HG03575 (cell line): ENCODE data around the gene ANKRD1.
"Not testable (repeated sequence)": the region's sequence is repeated elsewhere in the genome, so short reads cannot be mapped to it uniquely, and the experiment has no call there.

Source experiments
- ATAC-seq: cut with Tn5 transposase; IDR thresholded peaks from one replicate; pipeline ENCODE4 v1.9.1; 2021; ENCODE audit not compliant: unreplicated experiment, insufficient number of reproducible peaks, low FRiP score; ENCODE audit errors: extremely low read depth

Gene ANKRD1

DNA sequence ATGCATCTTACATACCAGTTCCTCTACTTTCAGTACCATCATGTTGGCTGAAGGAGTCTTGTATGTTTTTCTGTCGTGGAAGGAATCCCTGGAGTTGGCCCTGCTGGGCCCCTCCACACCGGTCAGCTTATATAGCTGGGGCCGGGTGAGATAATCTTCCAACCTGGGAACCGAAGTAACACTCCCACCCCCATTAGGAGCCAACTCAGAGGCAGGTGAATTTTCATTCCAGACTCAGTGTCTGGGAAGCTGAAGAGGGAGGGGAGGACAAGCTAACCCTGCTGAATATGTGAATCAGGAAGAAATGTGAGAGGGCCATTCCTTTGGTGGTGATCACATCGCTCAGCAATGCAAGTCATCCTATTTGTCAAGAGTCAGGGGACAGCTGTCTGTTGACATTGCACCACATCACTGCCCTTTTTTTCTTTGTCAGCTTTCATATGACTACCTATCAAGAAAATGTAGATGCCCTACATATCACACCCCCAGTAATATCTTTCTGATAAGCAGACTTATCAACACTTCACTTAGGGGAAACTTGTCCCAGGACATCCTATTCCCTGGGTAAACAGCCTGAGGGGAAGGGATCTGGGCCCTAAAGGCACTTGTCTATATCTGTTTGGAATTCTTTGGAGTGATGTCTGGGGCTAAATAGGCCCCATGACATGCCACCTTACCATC is at the start of gene ANKRD1:
Gene ANKRD1, minus strand, starts transcription at position 102 of the 681 bp plus-strand sequence. Its CDS starts 60 bp downstream, at position 42.
- no peak for ATAC-seq

DNA sequence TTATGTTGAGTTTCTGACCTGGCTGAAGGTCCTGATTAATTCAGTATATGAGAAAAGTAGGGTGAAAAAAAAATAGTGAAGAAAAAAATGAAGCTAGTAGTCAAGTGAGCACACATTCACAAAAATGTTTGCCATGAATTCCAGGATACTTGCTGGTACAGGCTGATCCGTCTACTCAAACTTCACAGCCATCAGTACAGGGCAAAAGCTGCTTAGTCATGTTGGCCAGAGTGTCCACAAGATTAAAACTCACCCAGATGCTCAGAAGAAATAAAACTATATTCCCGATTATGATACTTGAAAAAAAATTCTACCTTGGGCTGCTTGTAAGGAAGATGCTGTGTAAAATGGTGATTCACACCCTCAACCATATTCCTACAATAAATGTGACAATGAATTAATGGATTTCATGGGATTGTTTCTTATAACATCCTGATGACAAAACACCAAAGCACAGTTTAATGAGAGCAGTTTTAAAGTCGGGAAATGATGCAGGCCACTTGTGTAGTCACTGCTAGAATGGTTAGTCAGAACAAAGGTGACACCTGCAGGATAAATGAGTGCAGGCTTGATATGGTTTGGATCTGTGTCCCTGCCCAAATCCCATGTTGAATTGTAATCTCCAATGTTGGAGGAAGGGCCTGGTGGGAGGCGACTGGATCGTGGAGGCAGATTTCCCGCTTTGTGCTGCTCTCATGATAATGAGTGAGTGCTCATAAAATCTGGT is 49.2 kb upstream of the ANKRD1 start:
- ATAC-seq: no peak

GRCh38 chr10:90969121-90969534 is 48.2 kb upstream of the ANKRD1 start:
- no peak for ATAC-seq

DNA sequence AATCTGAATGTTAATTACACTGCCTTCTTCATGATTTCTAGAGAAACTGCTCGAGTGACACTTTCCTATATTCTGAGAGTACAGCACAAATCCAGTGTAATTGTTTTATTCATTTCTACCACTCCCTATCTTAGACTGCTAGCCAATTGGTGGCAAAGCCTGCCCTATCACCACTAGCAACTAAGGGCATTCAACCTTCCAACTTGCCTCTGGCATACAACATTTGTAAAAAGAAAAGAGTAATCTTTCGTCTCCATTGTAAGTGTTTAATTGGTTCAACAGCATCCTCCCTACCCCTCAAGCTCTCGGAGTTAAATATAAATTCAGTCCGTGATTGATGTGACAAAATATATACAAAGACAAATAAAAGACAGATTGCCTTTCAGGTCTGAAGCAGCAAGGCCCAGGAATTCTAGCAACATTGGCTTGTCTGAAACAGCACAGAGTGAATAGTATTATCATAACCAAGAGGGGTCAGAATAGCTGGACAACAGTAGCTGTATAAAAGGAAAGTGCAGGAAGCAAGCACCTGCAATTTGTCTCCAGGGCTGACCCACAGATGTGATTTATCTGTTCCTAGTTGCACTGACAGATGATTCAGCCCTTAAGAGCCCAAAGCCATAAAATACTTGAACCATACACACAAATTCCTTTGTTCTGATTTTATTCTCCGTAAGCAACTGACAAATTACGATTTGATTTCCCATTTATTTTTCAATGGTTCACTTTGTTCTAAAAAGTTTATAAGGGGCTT is 47.6 kb upstream of the ANKRD1 start:
- no peak for ATAC-seq

GRCh38 chr10:90967865-90968264 is 47.0 kb upstream of the ANKRD1 start:
- no peak for ATAC-seq

- no peak for ATAC-seq
These were observed 45.3 kb upstream of the ANKRD1 start for GRCh38 chr10:90966146-90966545.

DNA sequence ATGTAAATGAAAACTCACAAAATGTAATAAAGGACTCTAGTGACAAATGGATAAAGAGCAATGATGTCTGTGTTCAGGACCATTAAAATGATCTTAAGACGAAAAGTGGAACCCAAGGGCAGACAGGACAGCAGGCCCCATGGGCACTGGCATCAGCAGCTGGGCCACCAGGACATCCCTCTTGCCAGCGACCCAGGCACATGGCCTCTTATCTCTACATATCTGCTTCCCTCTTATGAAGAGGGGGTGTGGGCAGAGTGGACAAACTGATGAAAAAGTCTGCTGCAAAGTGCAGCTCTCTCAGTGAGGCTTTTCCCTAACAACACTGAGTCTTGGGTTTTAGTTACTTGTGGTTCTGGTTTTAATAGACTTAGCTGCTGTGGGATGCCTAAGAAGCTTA is 44.8 kb upstream of the ANKRD1 start:
- ATAC-seq: no peak

GRCh38 chr10:90964781-90965465 is 44.0 kb upstream of the ANKRD1 start:
- no peak for ATAC-seq

- ATAC-seq: no peak
These were observed 42.4 kb upstream of the ANKRD1 start for GRCh38 chr10:90963331-90963730.

- peak; percentile 55 for ATAC-seq
These were observed 39.5 kb upstream of the ANKRD1 start for GRCh38 chr10:90960355-90960814.

DNA sequence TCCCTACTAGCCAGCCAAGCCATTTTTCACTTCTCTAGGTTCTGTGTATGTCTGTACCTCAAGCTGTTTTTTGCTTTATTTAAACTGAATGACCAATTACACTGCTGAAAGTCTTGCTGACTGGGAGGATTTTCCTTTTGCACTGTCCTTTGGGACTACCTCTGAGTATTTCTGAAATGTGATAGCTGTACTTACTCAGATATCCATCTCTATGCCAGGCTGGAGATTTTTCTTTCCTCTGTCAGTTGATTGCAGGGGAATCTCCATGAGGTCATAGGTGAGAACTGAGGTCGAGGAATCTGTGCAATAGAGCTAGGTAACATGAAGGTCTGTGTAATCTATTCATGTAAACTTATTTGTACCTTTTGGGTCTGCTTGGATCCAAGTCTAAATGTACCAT is 38.9 kb upstream of the ANKRD1 start:
- no peak for ATAC-seq

DNA sequence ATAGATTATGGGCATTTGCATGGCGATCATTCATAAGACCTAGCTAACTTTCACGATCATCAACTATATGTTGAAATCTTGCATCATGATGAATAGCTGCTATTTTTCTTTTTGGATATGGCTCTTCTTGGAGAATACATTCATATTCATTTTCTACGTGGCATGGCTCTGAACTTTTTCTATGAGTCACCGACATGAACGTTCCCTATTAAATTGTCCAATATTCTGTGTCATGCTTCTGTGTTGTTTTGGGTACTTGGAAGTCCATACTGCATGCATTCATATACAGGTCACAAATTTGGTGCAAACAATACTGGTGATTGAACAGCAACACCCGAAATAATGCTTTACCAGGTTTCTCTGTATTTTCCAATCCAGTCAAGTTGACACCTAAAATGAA is 37.9 kb upstream of the ANKRD1 start:
- ATAC-seq: no peak

DNA sequence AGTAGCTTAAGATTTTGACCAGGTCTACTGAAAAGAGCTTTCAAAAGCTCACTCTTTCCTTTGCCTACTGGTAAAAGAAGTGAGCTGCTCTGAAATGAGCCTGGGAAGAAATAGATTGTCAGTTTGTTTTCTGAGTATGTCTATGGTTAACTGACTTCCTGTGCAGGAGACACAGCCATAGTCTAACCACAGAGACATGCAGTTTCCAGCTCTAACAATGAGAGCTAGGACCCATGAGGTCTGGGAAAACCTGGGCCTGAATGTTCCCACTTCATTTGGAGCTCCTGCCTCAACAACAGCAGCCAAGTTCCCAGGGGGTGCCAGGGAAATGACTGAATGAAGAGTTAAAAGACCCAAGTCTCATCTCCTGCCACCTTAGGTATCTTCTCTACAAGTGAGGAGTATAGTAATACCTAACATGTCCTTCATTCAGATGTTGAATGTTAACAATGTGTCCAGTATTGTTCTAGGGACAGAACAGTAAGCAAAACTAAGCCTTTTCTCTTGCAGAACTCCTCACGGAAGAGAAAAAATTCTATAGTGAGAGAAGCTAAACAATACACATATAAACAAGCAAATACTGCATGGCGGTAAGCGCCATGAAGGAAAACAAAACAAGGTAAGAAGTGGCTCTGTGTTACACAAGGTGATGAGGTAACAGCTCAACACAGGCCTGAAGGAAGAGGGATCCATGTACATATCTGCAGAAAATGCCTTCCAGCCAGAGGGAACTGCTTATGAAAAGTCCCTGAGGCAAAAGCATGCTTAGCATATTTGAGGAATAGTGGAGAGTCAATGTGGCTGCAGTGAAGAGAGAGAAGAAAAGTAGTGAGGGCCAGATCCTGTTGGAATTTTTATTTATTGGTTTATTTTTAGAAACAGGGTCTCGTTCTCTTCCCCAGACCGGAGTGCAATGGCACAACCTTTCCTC is 26.4 kb upstream of the ANKRD1 start:
- peak; percentile 92 for ATAC-seq

GRCh38 chr10:90945491-90946070 is 24.7 kb upstream of the ANKRD1 start:
- no peak for ATAC-seq

- no peak for ATAC-seq
These were observed 23.9 kb upstream of the ANKRD1 start for GRCh38 chr10:90944749-90945148.

GRCh38 chr10:90942980-90943379 is 22.1 kb upstream of the ANKRD1 start:
- not testable (repeated sequence) for ATAC-seq

DNA sequence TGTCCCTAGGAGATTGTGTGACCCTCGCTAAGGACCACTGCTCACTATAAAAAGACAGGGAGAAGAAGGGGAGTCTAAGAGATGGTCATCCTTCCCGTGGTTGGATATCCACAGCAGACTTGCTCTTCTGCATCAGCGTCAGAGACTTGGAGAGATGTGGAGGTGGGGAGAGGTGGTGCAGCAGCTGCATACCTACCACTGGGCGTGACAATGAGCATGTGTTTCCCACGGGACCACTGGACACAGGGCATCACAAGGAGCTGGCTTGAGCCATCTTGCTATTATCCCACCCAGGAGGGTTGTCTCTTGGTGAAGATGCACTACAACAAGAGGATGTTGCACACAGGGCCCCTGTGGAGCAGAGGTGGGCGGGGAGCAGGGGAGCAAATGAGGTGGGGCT is 18.8 kb upstream of the ANKRD1 start:
- ATAC-seq: no peak

DNA sequence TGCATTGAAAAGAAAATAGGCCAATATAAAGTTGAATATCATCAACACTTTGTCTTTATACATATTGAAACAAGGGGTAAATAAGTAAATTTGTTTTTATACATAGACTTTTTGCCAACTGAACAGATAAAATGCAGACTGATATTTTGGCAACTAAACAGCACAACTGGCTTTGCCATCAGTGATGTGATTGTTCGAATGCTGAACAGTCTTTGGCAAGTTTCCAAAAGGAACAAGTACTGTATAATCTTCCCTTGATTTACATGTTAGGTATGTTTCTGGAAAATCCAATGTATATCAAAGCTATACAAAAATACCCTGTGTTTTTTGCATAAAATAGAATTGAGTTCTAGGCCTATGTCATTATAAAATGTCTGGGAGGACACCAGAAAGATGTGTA is 18.2 kb upstream of the ANKRD1 start:
- no peak for ATAC-seq
